GM12878 (cell line): Measurements from ENCODE around the gene CLEC16A. TPM values are rescaled to one million over a fixed set of nuclear protein-coding genes. Genes with fewer than 3 reads are reported as not detected.

Source experiments
- BACH1 ChIP-seq: fragments of 450-650 bp; IDR thresholded peaks from 2 replicates; pipeline ENCODE4 v1.6.1; 2017; ENCODE audit warnings: mild to moderate bottlenecking, borderline replicate concordance
- CBFB ChIP-seq: IDR thresholded peaks from 2 replicates; pipeline ENCODE4 v1.6.1; 2016; ENCODE audit warnings: antibody characterized with exemption, low read depth
- CHD2 ChIP-seq: IDR thresholded peaks from 2 replicates; pipeline ENCODE4 v1.6.1; 2011; ENCODE audit warnings: low read depth, low read length, improper control_type of control experiment, borderline replicate concordance
- FOS ChIP-seq: IDR thresholded peaks from 3 replicates; pipeline ENCODE4 v1.6.1; 2011; ENCODE audit warnings: borderline replicate concordance; ENCODE audit not compliant: insufficient read length; ENCODE audit errors: extremely low read depth
- FOXK2 ChIP-seq: fragments of 450-650 bp; IDR thresholded peaks from 2 replicates; pipeline ENCODE4 v1.6.1; 2017; ENCODE audit warnings: mild to moderate bottlenecking, moderate library complexity
- HDAC6 ChIP-seq: fragments of 200-600 bp; sonication (generic); IDR thresholded peaks from one replicate; pipeline ENCODE4 v1.8.0; 2017; ENCODE audit warnings: antibody characterized with exemption; ENCODE audit not compliant: unreplicated experiment
- JUND ChIP-seq: IDR thresholded peaks from 2 replicates; pipeline ENCODE4 v1.6.1; 2012; ENCODE audit warnings: low read depth, mild to moderate bottlenecking, low read length, improper control_type of control experiment, moderate library complexity
- KDM1A ChIP-seq: fragments of 200-600 bp; sonication (generic); IDR thresholded peaks from 2 replicates; pipeline ENCODE4 v1.6.1; 2016; ENCODE audit warnings: borderline replicate concordance
- KLF5 ChIP-seq: fragments of 450-650 bp; IDR thresholded peaks from 2 replicates; pipeline ENCODE4 v1.6.1; 2014; ENCODE audit warnings: mild to moderate bottlenecking; ENCODE audit not compliant: partially characterized antibody
- MYB ChIP-seq: fragments of 150-350 bp; IDR thresholded peaks from 2 replicates; pipeline ENCODE4 v1.6.1; 2014; ENCODE audit warnings: mild to moderate bottlenecking, low read depth, low read length, borderline replicate concordance
- NFIC ChIP-seq: IDR thresholded peaks from 2 replicates; pipeline ENCODE4 v1.6.1; 2012; ENCODE audit warnings: low read depth, mild to moderate bottlenecking, inconsistent platforms, low read length, moderate library complexity
- POU2F2 ChIP-seq: IDR thresholded peaks from 3 replicates; pipeline ENCODE4 v1.6.1; 2011; ENCODE audit warnings: low read depth, mild to moderate bottlenecking, low read length, borderline replicate concordance
- TBL1XR1 ChIP-seq: IDR thresholded peaks from 2 replicates; pipeline ENCODE4 v1.6.1; 2012; ENCODE audit warnings: low read depth, low read length, improper control_type of control experiment
- TCF12 ChIP-seq: IDR thresholded peaks from 2 replicates; pipeline ENCODE4 v1.6.1; 2011; ENCODE audit warnings: low read depth, mild to moderate bottlenecking, low read length
- YY1 ChIP-seq: IDR thresholded peaks from 2 replicates; pipeline ENCODE4 v1.6.1; 2011; ENCODE audit warnings: low read depth, mild to moderate bottlenecking, low read length
- ZNF207 ChIP-seq: fragments of 450-650 bp; IDR thresholded peaks from 2 replicates; pipeline ENCODE4 v1.6.1; 2014; ENCODE audit warnings: antibody characterized with exemption, mild to moderate bottlenecking, borderline replicate concordance
- ZNF622 ChIP-seq: fragments of 450-650 bp; IDR thresholded peaks from 2 replicates; pipeline ENCODE4 v1.6.1; 2017; ENCODE audit warnings: mild to moderate bottlenecking, inconsistent platforms
- polyA plus RNA-seq, 11 experiments: library from polyadenylated mRNA; depleted of rRNA in 4 of 11; unstranded in 6 of 11; stranded (reverse) in 5 of 11; fragments of >200 nt; fragmentation: Nextera tagmentation in 4 of 11; fragmentation: Illumina TruSeq in 1 of 11; extraction: Ambion mirVana in 4 of 11; extraction: Trizol in 1 of 11; gene quantifications; 1 replicate in 1 of 11; 2 replicates in 10 of 11; pipeline versions ENCODE4 v1.2.1 to v1.2.3, GENCODE V29; 2011 to 2016; ENCODE audit warnings: inconsistent platforms in 2 of 11, missing spikeins in 2 of 11, low read depth in 1 of 11
- total RNA-seq, 4 experiments: library from RNA; depleted of rRNA in 3 of 4; stranded (reverse); fragments of >200 nt in 3 of 4; fragmentation: Illumina TruSeq in 1 of 4; extraction: Trizol in 1 of 4; gene quantifications; 2 replicates each; pipeline versions ENCODE4 v1.2.1 to v1.2.3, GENCODE V29; 2013 to 2021
- TF ChIP-seq, protein P1 (sequence below): fragments of 450-650 bp; IDR thresholded peaks from 2 replicates; pipeline ENCODE4 v1.6.1; 2017; ENCODE audit warnings: mild to moderate bottlenecking, moderate library complexity
- TF ChIP-seq, protein P2 (sequence below): fragments of 450-650 bp; IDR thresholded peaks from 2 replicates; pipeline ENCODE4 v1.6.1; 2017; ENCODE audit warnings: mild to moderate bottlenecking
- TF ChIP-seq, protein P3 (sequence below): fragments of 150-350 bp; IDR thresholded peaks from 2 replicates; pipeline ENCODE4 v1.6.1; 2016; ENCODE audit warnings: low read depth, low read length

Gene CLEC16A
- total and polyA plus RNA-seq, 10 of the 15 experiments (the other 5 are each of a cell fraction or from before 2014, with no cell fraction given) = 1.5 to 28.8 (median 19.2) TPM

DNA sequence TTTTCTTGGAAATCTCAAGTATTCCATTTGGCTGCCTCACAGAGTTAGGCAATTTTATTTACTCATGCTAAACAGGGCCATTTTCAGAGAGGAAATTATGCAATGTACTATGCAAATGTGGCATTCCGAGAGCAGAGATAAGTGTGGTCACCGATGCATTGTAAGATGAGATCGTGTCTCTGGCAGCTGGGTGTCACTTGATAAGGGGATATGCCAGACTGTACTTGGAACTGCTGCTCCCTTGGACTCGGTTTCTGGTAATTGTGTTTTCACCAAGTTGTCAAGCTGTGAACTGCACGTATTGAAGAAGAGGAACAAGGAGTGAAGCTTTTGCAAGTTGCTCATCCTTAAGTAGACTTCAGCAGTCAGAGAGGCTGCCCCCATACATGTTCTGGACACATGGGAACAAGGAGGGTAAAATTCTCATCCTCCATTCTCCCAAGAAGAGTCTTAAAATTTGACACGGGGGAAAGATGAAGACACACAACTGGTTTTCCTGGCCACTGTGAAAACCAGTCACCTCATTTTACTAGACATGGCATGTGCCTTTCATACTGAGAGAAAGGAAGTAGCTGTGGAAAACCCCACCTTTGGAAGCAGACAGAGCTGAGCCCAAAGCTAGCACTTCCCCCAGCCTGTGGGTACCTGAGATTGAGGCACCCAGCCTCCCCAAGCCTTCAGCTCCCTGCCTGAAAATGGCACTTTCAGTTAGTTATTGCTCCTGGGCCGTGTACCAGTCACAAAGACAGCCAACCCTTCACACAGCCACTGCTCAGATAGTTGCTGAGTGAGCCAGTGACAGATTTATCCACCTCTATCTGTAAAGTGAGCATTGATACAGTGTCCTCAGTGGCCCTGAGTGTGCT, 160.9 kb downstream of the CLEC16A start (continued):
- TF ChIP-seq, protein P1, sequence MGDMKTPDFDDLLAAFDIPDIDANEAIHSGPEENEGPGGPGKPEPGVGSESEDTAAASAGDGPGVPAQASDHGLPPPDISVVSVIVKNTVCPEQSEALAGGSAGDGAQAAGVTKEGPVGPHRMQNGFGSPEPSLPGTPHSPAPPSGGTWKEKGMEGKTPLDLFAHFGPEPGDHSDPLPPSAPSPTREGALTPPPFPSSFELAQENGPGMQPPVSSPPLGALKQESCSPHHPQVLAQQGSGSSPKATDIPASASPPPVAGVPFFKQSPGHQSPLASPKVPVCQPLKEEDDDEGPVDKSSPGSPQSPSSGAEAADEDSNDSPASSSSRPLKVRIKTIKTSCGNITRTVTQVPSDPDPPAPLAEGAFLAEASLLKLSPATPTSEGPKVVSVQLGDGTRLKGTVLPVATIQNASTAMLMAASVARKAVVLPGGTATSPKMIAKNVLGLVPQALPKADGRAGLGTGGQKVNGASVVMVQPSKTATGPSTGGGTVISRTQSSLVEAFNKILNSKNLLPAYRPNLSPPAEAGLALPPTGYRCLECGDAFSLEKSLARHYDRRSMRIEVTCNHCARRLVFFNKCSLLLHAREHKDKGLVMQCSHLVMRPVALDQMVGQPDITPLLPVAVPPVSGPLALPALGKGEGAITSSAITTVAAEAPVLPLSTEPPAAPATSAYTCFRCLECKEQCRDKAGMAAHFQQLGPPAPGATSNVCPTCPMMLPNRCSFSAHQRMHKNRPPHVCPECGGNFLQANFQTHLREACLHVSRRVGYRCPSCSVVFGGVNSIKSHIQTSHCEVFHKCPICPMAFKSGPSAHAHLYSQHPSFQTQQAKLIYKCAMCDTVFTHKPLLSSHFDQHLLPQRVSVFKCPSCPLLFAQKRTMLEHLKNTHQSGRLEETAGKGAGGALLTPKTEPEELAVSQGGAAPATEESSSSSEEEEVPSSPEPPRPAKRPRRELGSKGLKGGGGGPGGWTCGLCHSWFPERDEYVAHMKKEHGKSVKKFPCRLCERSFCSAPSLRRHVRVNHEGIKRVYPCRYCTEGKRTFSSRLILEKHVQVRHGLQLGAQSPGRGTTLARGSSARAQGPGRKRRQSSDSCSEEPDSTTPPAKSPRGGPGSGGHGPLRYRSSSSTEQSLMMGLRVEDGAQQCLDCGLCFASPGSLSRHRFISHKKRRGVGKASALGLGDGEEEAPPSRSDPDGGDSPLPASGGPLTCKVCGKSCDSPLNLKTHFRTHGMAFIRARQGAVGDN = peak; percentile 76
- TF ChIP-seq ZNF207 (0 out of 2 replicates have a peak, but pooled peaks have one; percentile 35), KDM1A (no peak), BACH1 (no peak), POU2F2 (peak; percentile 99; the same call in 2 of the 3 replicates), MYB (no peak), NFIC (peak; percentile 56; the same call in 1 of the 2 replicates), CBFB (no peak; the same call in 1 of the 2 replicates), TBL1XR1 (no peak), YY1 (no peak), TCF12 (peak; percentile 42; the same call in 1 of the 2 replicates), HDAC6 (no peak), ZNF622 (no peak), KLF5 (no peak), JUND (no peak), CHD2 (no peak; the same call in 1 of the 2 replicates), FOXK2 (no peak), FOS (no peak)
- TF ChIP-seq, protein P2, sequence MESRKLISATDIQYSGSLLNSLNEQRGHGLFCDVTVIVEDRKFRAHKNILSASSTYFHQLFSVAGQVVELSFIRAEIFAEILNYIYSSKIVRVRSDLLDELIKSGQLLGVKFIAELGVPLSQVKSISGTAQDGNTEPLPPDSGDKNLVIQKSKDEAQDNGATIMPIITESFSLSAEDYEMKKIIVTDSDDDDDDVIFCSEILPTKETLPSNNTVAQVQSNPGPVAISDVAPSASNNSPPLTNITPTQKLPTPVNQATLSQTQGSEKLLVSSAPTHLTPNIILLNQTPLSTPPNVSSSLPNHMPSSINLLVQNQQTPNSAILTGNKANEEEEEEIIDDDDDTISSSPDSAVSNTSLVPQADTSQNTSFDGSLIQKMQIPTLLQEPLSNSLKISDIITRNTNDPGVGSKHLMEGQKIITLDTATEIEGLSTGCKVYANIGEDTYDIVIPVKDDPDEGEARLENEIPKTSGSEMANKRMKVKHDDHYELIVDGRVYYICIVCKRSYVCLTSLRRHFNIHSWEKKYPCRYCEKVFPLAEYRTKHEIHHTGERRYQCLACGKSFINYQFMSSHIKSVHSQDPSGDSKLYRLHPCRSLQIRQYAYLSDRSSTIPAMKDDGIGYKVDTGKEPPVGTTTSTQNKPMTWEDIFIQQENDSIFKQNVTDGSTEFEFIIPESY = no peak
- TF ChIP-seq, protein P3, sequence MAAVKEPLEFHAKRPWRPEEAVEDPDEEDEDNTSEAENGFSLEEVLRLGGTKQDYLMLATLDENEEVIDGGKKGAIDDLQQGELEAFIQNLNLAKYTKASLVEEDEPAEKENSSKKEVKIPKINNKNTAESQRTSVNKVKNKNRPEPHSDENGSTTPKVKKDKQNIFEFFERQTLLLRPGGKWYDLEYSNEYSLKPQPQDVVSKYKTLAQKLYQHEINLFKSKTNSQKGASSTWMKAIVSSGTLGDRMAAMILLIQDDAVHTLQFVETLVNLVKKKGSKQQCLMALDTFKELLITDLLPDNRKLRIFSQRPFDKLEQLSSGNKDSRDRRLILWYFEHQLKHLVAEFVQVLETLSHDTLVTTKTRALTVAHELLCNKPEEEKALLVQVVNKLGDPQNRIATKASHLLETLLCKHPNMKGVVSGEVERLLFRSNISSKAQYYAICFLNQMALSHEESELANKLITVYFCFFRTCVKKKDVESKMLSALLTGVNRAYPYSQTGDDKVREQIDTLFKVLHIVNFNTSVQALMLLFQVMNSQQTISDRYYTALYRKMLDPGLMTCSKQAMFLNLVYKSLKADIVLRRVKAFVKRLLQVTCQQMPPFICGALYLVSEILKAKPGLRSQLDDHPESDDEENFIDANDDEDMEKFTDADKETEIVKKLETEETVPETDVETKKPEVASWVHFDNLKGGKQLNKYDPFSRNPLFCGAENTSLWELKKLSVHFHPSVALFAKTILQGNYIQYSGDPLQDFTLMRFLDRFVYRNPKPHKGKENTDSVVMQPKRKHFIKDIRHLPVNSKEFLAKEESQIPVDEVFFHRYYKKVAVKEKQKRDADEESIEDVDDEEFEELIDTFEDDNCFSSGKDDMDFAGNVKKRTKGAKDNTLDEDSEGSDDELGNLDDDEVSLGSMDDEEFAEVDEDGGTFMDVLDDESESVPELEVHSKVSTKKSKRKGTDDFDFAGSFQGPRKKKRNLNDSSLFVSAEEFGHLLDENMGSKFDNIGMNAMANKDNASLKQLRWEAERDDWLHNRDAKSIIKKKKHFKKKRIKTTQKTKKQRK = no peak
